Measurements from ENCODE around the gene SPAG7.

GRCh38 chr17:4987767-4988567 lies 20.4 kb upstream of the SPAG7 start:
- TF ChIP-seq CTCF (IDR thresholded peaks at IDR 0.05) = no peak
- TF ChIP-seq SP1 (CRISPR knock-in tag; conservative IDR thresholded peaks at IDR 0.05) = no peak
- no peak for TF ChIP-seq NR3C1 (CRISPR knock-in tag; conservative IDR thresholded peaks at IDR 0.05; ENCODE audit: low read depth)
- TF ChIP-seq TEAD4 (CRISPR knock-in tag; IDR thresholded peaks at IDR 0.05) = no peak
- TF ChIP-seq, protein P1, sequence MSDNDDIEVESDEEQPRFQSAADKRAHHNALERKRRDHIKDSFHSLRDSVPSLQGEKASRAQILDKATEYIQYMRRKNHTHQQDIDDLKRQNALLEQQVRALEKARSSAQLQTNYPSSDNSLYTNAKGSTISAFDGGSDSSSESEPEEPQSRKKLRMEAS (CRISPR knock-in tag; IDR thresholded peaks at IDR 0.05) = 0 out of 2 replicates have a peak, but pooled peaks have one; percentile 11
